Mesenchymal stem cell (in vitro differentiated cells and primary cell): ENCODE results near the gene RALGPS2.

ENCODE experiments used
- DNase-seq: peaks from one replicate; pipeline ENCODE4 v3.0.0-alpha.2; 2013
- H2AFZ ChIP-seq: one replicate; pipeline ENCODE4 v1.6.1; 2013; ENCODE audit warnings: low read depth, mild to moderate bottlenecking, control low read depth, inconsistent platforms, low read length, moderate library complexity
- H2AK5ac ChIP-seq: 2 replicates; pipeline ENCODE4 v1.6.1; 2013; ENCODE audit warnings: low read length, moderate library complexity, mild to moderate bottlenecking, inconsistent platforms; ENCODE audit not compliant: severe bottlenecking
- H2BK120ac ChIP-seq: one replicate; pipeline ENCODE4 v1.6.1; 2013; ENCODE audit warnings: low read depth, mild to moderate bottlenecking, inconsistent platforms, low read length, moderate library complexity
- H2BK12ac ChIP-seq, 2 experiments: one replicate each; pipeline ENCODE4 v1.6.1; 2013; ENCODE audit warnings: inconsistent platforms in 2 of 2, low read length in 2 of 2, mild to moderate bottlenecking in 2 of 2, moderate library complexity in 2 of 2, control low read depth in 1 of 2
- H2BK15ac ChIP-seq: one replicate; pipeline ENCODE4 v1.6.1; 2013; ENCODE audit warnings: mild to moderate bottlenecking, low read depth, inconsistent platforms; ENCODE audit not compliant: poor library complexity, severe bottlenecking
- H2BK5ac ChIP-seq: 2 replicates; pipeline ENCODE4 v1.6.1; 2013; ENCODE audit warnings: low read depth, mild to moderate bottlenecking, low read length, control low read depth, inconsistent platforms; ENCODE audit not compliant: poor library complexity, severe bottlenecking
- H3K14ac ChIP-seq, 2 experiments: one replicate each; pipeline ENCODE4 v1.6.1; 2013; ENCODE audit warnings: inconsistent platforms in 2 of 2, low read length in 2 of 2, control low read depth in 1 of 2, mild to moderate bottlenecking in 1 of 2, moderate library complexity in 1 of 2
- H3K18ac ChIP-seq, 2 experiments: one replicate each; pipeline ENCODE4 v1.6.1; 2013; ENCODE audit warnings: inconsistent platforms in 2 of 2, low read length in 2 of 2, control low read depth in 1 of 2, low read depth in 1 of 2, mild to moderate bottlenecking in 1 of 2
- H3K23ac ChIP-seq, 2 experiments: one replicate each; pipeline ENCODE4 v1.6.1; 2013; ENCODE audit warnings: inconsistent platforms in 2 of 2, low read length in 2 of 2, mild to moderate bottlenecking in 2 of 2, moderate library complexity in 2 of 2, control low read depth in 1 of 2
- H3K27ac ChIP-seq: 2 replicates; pipeline ENCODE4 v1.5.1; 2013; ENCODE audit warnings: mild to moderate bottlenecking, moderate library complexity, low read length, control low read depth, inconsistent platforms; ENCODE audit not compliant: poor library complexity, severe bottlenecking
- H3K27me3 ChIP-seq, 2 experiments: 2 replicates each; pipeline versions ENCODE4 v1.6.1 to v1.7.0; 2013; ENCODE audit warnings: low read length in 2 of 2, mild to moderate bottlenecking in 2 of 2, moderate library complexity in 2 of 2, control low read depth in 1 of 2, inconsistent platforms in 1 of 2; ENCODE audit not compliant: control insufficient read depth in 1 of 2, insufficient read depth in 1 of 2
- H3K36me3 ChIP-seq, 2 experiments: 2 replicates each; pipeline versions ENCODE4 v1.6.1 to v1.7.0; 2013; ENCODE audit warnings: low read length in 2 of 2, control low read depth in 1 of 2, inconsistent platforms in 1 of 2, low read depth in 1 of 2, mild to moderate bottlenecking in 1 of 2; ENCODE audit not compliant: insufficient read depth in 2 of 2, control insufficient read depth in 1 of 2
- H3K4ac ChIP-seq, 2 experiments: one replicate each; pipeline ENCODE4 v1.6.1; 2013; ENCODE audit warnings: inconsistent platforms in 2 of 2, low read length in 2 of 2, mild to moderate bottlenecking in 2 of 2, moderate library complexity in 2 of 2, control low read depth in 1 of 2, low read depth in 1 of 2
- H3K4me1 ChIP-seq: 2 replicates; pipeline ENCODE4 v1.6.1; 2013; ENCODE audit warnings: low read depth, low read length, control low read depth; ENCODE audit not compliant: control insufficient read depth, insufficient read depth
- H3K4me2 ChIP-seq: 2 replicates; pipeline ENCODE4 v1.6.1; 2013; ENCODE audit warnings: low read length, mild to moderate bottlenecking, inconsistent platforms; ENCODE audit not compliant: poor library complexity, severe bottlenecking
- H3K4me3 ChIP-seq, 2 experiments: 2 replicates each; pipeline versions ENCODE4 v1.5.1 to v1.7.0; 2013; ENCODE audit warnings: low read length in 2 of 2, mild to moderate bottlenecking in 2 of 2, control low read depth in 1 of 2, low read depth in 1 of 2; ENCODE audit not compliant: insufficient read depth in 1 of 2
- H3K79me1 ChIP-seq: replicated peaks from 2 replicates; pipeline ENCODE4 v1.6.1; 2013; ENCODE audit warnings: mild to moderate bottlenecking, control low read depth, low read length, inconsistent platforms; ENCODE audit not compliant: poor library complexity, severe bottlenecking
- H3K9ac ChIP-seq: 2 replicates; pipeline ENCODE4 v1.7.0; 2013; ENCODE audit warnings: mild to moderate bottlenecking, low read length, moderate library complexity
- H3K9me3 ChIP-seq: 2 replicates; pipeline ENCODE4 v1.7.0; 2013; ENCODE audit warnings: mild to moderate bottlenecking, low read length; ENCODE audit not compliant: control insufficient read depth
- H4K8ac ChIP-seq: one replicate; pipeline ENCODE4 v1.6.1; 2013; ENCODE audit warnings: inconsistent platforms, mild to moderate bottlenecking, low read length, moderate library complexity
- H4K91ac ChIP-seq: one replicate; pipeline ENCODE4 v1.6.1; 2013; ENCODE audit warnings: mild to moderate bottlenecking, low read length, inconsistent platforms
- WGBS: methylation state at CpG from one replicate; pipeline ENCODE4 v1.1.7; 2013; ENCODE audit warnings: mixed read lengths; 5-methylcytosine and 5-hydroxymethylcytosine counted together

The RALGPS2 gene

DNA sequence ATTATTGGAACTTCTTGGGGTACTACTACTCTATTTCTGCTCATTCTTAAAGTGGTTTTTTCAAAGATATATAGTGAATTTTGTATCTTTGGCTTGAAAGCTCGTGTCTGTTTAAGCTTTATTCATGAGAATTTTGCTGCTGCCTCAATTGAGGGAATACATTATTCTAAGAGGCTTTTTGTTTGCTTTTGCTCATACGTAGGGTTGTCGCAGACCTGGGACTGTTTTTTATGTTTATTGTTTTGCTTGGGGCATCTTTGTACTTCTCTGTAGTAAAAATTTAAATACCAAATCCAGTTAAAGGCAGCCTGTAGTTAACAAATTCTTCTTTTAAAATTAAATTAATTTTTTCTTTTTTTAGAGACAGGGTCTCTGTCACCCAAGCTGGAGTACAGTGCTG, 83.5 kb downstream of the RALGPS2 start:
- Histone ChIP-seq H3K14ac (no peak overlapping the region), H4K91ac (no peak overlapping the region), H3K9me3 (no peaks in the 10 kb centered on the region), H3K4me2 (no peak overlapping the region), H2AFZ (no peak overlapping the region), H2BK12ac (no peak overlapping the region), H3K36me3 (peaks cover 10 to 58% of the 10 kb centered on the region in 2 experiments), H3K4ac (no peak overlapping the region), H2BK15ac (no peak overlapping the region), H2AK5ac (no peak overlapping the region), H3K18ac (no peak overlapping the region), H3K27me3 (no peaks in the 10 kb centered on the region), H2BK120ac (no peak overlapping the region), H4K8ac (no peak overlapping the region), H3K4me3 (no peak overlapping the region), H3K27ac (no peak overlapping the region), H3K23ac (no peak overlapping the region), H3K9ac (no peak overlapping the region), H2BK5ac (no peak overlapping the region), H3K4me1 (peaks cover 2% of the 10 kb centered on the region), H3K79me1 (peaks cover 20% of the 10 kb centered on the region)
- no peak for DNase-seq
- WGBS = 94% methylated on average over 3 of the region's 3 CpGs

DNA sequence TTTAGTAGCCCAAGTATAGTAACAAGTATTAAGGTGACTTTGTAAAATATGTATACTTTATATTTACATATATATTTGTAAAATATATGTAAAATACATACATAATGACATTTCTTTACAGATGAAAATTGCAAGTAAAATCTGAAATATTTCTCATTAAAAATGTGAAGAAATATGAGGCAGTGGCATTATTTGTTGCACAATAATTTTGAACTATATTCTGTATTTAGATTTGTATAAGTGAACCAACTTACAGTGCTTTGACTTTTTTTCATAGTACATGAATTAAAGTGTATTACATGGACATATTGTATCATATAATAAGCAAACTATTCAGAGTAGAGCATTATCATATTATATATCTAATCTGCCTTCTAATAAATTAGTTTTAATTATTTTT, 85.5 kb downstream of the RALGPS2 start:
- peaks cover 26% of the 10 kb centered on the region for H3K79me1 ChIP-seq
- H3K9me3 ChIP-seq = no peaks in the 10 kb centered on the region
- H3K14ac ChIP-seq = no peak overlapping the region
- DNase-seq = no peak
- no peak overlapping the region for H3K4me3 ChIP-seq
- H2BK120ac ChIP-seq = no peak overlapping the region
- H3K4me1 ChIP-seq = peaks cover 2% of the 10 kb centered on the region
- H3K9ac ChIP-seq = no peak overlapping the region
- no peak overlapping the region for H2AK5ac ChIP-seq
- H4K8ac ChIP-seq = no peak overlapping the region
- H3K4me2 ChIP-seq = no peak overlapping the region
- no peak overlapping the region for H3K23ac ChIP-seq
- H2BK12ac ChIP-seq = no peak overlapping the region
- H4K91ac ChIP-seq = no peak overlapping the region
- no peaks in the 10 kb centered on the region for H3K27me3 ChIP-seq
- H3K27ac ChIP-seq = no peak overlapping the region
- no peak overlapping the region for H2BK5ac ChIP-seq
- H2AFZ ChIP-seq = no peak overlapping the region
- H3K18ac ChIP-seq = no peak overlapping the region
- peaks cover 10 to 73% of the 10 kb centered on the region in 2 experiments for H3K36me3 ChIP-seq
- H3K4ac ChIP-seq = no peak overlapping the region
- H2BK15ac ChIP-seq = no peak overlapping the region

DNA sequence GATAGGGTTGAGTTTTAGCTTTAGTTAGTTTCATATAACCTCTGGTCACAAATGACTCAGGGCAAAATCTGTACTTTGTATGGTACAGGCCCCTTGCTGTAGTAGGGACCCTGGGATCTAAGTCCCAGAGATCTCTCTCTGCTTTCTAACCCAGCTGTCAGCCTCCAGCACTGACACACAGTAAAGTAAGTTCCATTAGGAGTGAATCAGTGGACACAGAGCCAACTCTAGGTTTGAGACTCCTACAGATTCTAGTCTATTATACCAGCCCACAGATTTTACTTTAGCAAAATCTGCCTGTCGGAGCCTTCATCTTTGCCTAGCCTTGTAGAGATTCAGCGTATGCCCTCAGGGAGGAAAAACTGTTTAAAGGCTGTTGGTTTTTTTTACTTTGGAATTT, 93.4 kb downstream of the RALGPS2 start:
- no peak overlapping the region for H3K27ac ChIP-seq
- no peak overlapping the region for H3K23ac ChIP-seq
- no peak overlapping the region for H3K4me3 ChIP-seq
- no peak overlapping the region for H2AFZ ChIP-seq
- H2BK5ac ChIP-seq = no peak overlapping the region
- H2BK15ac ChIP-seq = no peak overlapping the region
- DNase-seq = no peak
- H2AK5ac ChIP-seq = no peak overlapping the region
- H3K14ac ChIP-seq = no peak overlapping the region
- no peak overlapping the region for H2BK12ac ChIP-seq
- H3K4me2 ChIP-seq = no peak overlapping the region
- no peaks in the 10 kb centered on the region for H3K9me3 ChIP-seq
- no peak overlapping the region for H2BK120ac ChIP-seq
- H3K27me3 ChIP-seq = no peaks in the 10 kb centered on the region
- H3K4ac ChIP-seq = no peak overlapping the region
- H3K4me1 ChIP-seq = no peaks in the 10 kb centered on the region
- peak overlapping the region; percentile 63 for H3K9ac ChIP-seq
- peaks cover 17% of the 10 kb centered on the region for H3K79me1 ChIP-seq
- H3K36me3 ChIP-seq = peaks cover 3 to 62% of the 10 kb centered on the region in 2 experiments
- WGBS = 94% methylated on average over 2 of the region's 2 CpGs
- no peak overlapping the region for H4K8ac ChIP-seq
- H4K91ac ChIP-seq = no peak overlapping the region
- no peak overlapping the region for H3K18ac ChIP-seq

- WGBS = 84% methylated on average over 3 of the region's 4 CpGs
- H3K23ac ChIP-seq = no peak overlapping the region
These were observed 94.1 kb downstream of the RALGPS2 start for GRCh38 chr1:178819123-178819522.

More at GRCh38 chr1:178819123-178819522, 94.1 kb downstream of the RALGPS2 start:
- no peaks in the 10 kb centered on the region for H3K9me3 ChIP-seq
- H3K4me3 ChIP-seq = no peak overlapping the region
- H4K8ac ChIP-seq = no peak overlapping the region
- H3K4ac ChIP-seq = no peak overlapping the region
- H3K27me3 ChIP-seq = no peaks in the 10 kb centered on the region
- no peak overlapping the region for H2AK5ac ChIP-seq
- H3K18ac ChIP-seq = no peak overlapping the region
- H3K79me1 ChIP-seq = peaks cover 19% of the 10 kb centered on the region
- DNase-seq = no peak
- H3K27ac ChIP-seq = no peak overlapping the region
- no peak overlapping the region for H3K9ac ChIP-seq
- no peak overlapping the region for H2AFZ ChIP-seq
- H3K4me1 ChIP-seq = no peaks in the 10 kb centered on the region
- no peak overlapping the region for H2BK12ac ChIP-seq
- H4K91ac ChIP-seq = no peak overlapping the region
- H3K36me3 ChIP-seq = peaks cover 3 to 62% of the 10 kb centered on the region in 2 experiments
- no peak overlapping the region for H2BK15ac ChIP-seq
- H2BK5ac ChIP-seq = no peak overlapping the region
- H3K14ac ChIP-seq = no peak overlapping the region
- H2BK120ac ChIP-seq = no peak overlapping the region
- no peak overlapping the region for H3K4me2 ChIP-seq
